A549 (cell line): ENCODE measurements around the gene MGAT5.

Experiments used
- CTCF ChIP-seq: fragments of >200 bp; sonication (Bioruptor Twin); formaldehyde crosslinking; IDR thresholded peaks from 3 replicates; pipeline ENCODE4 v1.5.1; 2016
- HEYL ChIP-seq: fragments of 250-450 bp; sonication (Bioruptor Pico); IDR thresholded peaks from 2 replicates; pipeline ENCODE4 v1.8.0; 2021; ENCODE audit warnings: mild to moderate bottlenecking, moderate library complexity
- NR3C1 ChIP-seq: fragments of >200 bp; sonication (Bioruptor Twin); formaldehyde crosslinking; IDR thresholded peaks from 3 replicates; pipeline ENCODE4 v1.6.1; 2017

GRCh38 chr2:134448650-134449049 lies 194.8 kb downstream of the MGAT5 start:
- no peak for TF ChIP-seq NR3C1
- TF ChIP-seq CTCF = no peak
- TF ChIP-seq HEYL (CRISPR knock-in tag) = no peak
